Measurements from ENCODE around the gene POLE4. TPM values are rescaled to one million over a fixed set of nuclear protein-coding genes. Genes with fewer than 3 reads are reported as not detected.

Gene POLE4
- total and polyA plus RNA-seq, 2 donors (not counting 1 experiment from before 2014, with no cell fraction given): 23.3 to 53.3 TPM

- intact Hi-C loops (cut with micrococcal nuclease): no loop called here
- Histone ChIP-seq H3K36me3 (replicated peaks in 1 of 2; ENCODE audit: control extremely low read depth in 1 of 2, control insufficient read depth in 1 of 2, extremely low read depth in 1 of 2, insufficient read depth in 2 of 2, low read length in 1 of 2) (no peaks in the 10 kb centered on the region), H4K20me1 (ENCODE audit: control insufficient read depth, insufficient read depth, low read length, poor library complexity, severe bottlenecking) (no peaks in the 10 kb centered on the region), H3K4me2 (replicated peaks; ENCODE audit: low read depth, low read length, poor library complexity, severe bottlenecking) (no peak overlapping the region), H3K4me3 (ENCODE audit: control extremely low read depth in 1 of 5, extremely low read depth in 1 of 5, insufficient read depth in 1 of 5, low read depth in 2 of 5, low read length in 4 of 5) (no peak overlapping the region), H3K9ac (ENCODE audit: low read length) (no peak overlapping the region), H3K4me1 (ENCODE audit: control insufficient read depth in 2 of 2, insufficient read depth in 2 of 2, low read length in 2 of 2) (no peaks in the 10 kb centered on the region), H3K9me3 (ENCODE audit: control extremely low read depth in 1 of 3, control insufficient read depth in 2 of 3, insufficient read depth in 1 of 3, low read length in 2 of 3) (no peaks in the 10 kb centered on the region), H3K27me3 (replicated peaks in 1 of 4; ENCODE audit: control extremely low read depth in 1 of 4, control insufficient read depth in 3 of 4, insufficient read depth in 4 of 4, low read length in 3 of 4) (no peaks in the 10 kb centered on the region), H3K27ac (ENCODE audit: low read length in 2 of 2) (no peak overlapping the region), H3K79me2 (ENCODE audit: control insufficient read depth, insufficient read depth, low read length) (no peaks in the 10 kb centered on the region), H2AFZ (ENCODE audit: insufficient read depth, low read depth, low read length, poor library complexity, severe bottlenecking) (no peak overlapping the region)
- CTCF ChIA-PET: interaction anchor here (1.7 kb wide), 1 partner anchor 19 kb away, joined by 4 read pairs; no protein-coding TSS in a partner anchor
- no peak overlapping the region for H3K27ac Mint-ChIP-seq
- DNase-seq (no peak), ATAC-seq (ENCODE audit: low read depth) (no peak)
- POLR2A ChIA-PET: no interaction called here
- H3K4me3 Mint-ChIP-seq: no peak overlapping the region
- no peaks in the 10 kb centered on the region for H3K27me3 Mint-ChIP-seq
- H3K4me1 Mint-ChIP-seq: peaks cover 3% of the 10 kb centered on the region
- no peaks in the 10 kb centered on the region for H3K9me3 Mint-ChIP-seq (ENCODE audit: insufficient read depth)
- no CpG with 5 or more reads among the region's 4 CpGs for WGBS (ENCODE audit: insufficient coverage)
- TF ChIP-seq EZH2 (IDR thresholded peaks at IDR 0.05; ENCODE audit: borderline replicate concordance, insufficient read depth, low read depth, low read length, poor library complexity, severe bottlenecking): no peak
Measured at GRCh38 chr2:74938264-74938663, 20.2 kb upstream of the POLE4 start.

GRCh38 chr2:74939919-74940812 lies 18.3 kb upstream of the POLE4 start:
- Histone ChIP-seq H3K9me3 (ENCODE audit: control extremely low read depth in 1 of 3, control insufficient read depth in 2 of 3, insufficient read depth in 1 of 3, low read length in 2 of 3) (no peaks in the 10 kb centered on the region), H3K4me2 (replicated peaks; ENCODE audit: low read depth, low read length, poor library complexity, severe bottlenecking) (no peak overlapping the region), H3K79me2 (ENCODE audit: control insufficient read depth, insufficient read depth, low read length) (no peaks in the 10 kb centered on the region), H3K27me3 (replicated peaks in 1 of 4; ENCODE audit: control extremely low read depth in 1 of 4, control insufficient read depth in 3 of 4, insufficient read depth in 4 of 4, low read length in 3 of 4) (no peaks in the 10 kb centered on the region), H2AFZ (ENCODE audit: insufficient read depth, low read depth, low read length, poor library complexity, severe bottlenecking) (no peak overlapping the region), H4K20me1 (ENCODE audit: control insufficient read depth, insufficient read depth, low read length, poor library complexity, severe bottlenecking) (no peaks in the 10 kb centered on the region), H3K27ac (ENCODE audit: low read length in 2 of 2) (no peak overlapping the region), H3K4me3 (ENCODE audit: control extremely low read depth in 1 of 5, extremely low read depth in 1 of 5, insufficient read depth in 1 of 5, low read depth in 2 of 5, low read length in 4 of 5) (no peak overlapping the region), H3K9ac (ENCODE audit: low read length) (no peak overlapping the region), H3K4me1 (ENCODE audit: control insufficient read depth in 2 of 2, insufficient read depth in 2 of 2, low read length in 2 of 2) (peaks cover 3 to 5% of the 10 kb centered on the region in 2 donors), H3K36me3 (replicated peaks in 1 of 2; ENCODE audit: control extremely low read depth in 1 of 2, control insufficient read depth in 1 of 2, extremely low read depth in 1 of 2, insufficient read depth in 2 of 2, low read length in 1 of 2) (no peaks in the 10 kb centered on the region)
- TF ChIP-seq CTCF (IDR thresholded peaks at IDR 0.05) (no peak), EZH2 (IDR thresholded peaks at IDR 0.05; ENCODE audit: borderline replicate concordance, insufficient read depth, low read depth, low read length, poor library complexity, severe bottlenecking) (no peak)
- ChIA-PET POLR2A (no interaction called here), CTCF (interaction anchor here (1.7 kb wide), 1 partner anchor 21 kb away, joined by 4 read pairs; no protein-coding TSS in a partner anchor)
- no peaks in the 10 kb centered on the region for H3K27me3 Mint-ChIP-seq
- 100% methylated on average over 1 of the region's 7 CpGs for WGBS (ENCODE audit: insufficient coverage)
- ATAC-seq (ENCODE audit: low read depth) (no peak), DNase-seq (no peak)
- H3K9me3 Mint-ChIP-seq (ENCODE audit: insufficient read depth): no peaks in the 10 kb centered on the region
- no peak overlapping the region for H3K27ac Mint-ChIP-seq
- intact Hi-C loops (cut with micrococcal nuclease): no loop called here
- peaks cover 15% of the 10 kb centered on the region for H3K4me1 Mint-ChIP-seq
- H3K4me3 Mint-ChIP-seq: no peak overlapping the region

Measured in B cell (primary cell).